GM20431 (cell line): Measurements from ENCODE around the gene ANKS1B.

Experiments
- in situ Hi-C: fragments of 300-500 bp; cut with MseI, MboI; formaldehyde crosslinking; loops from one replicate; pipeline ENCODE4 v1.15.0; 2020; ENCODE audit warnings: low sequenced_read_pairs; ENCODE audit not compliant: unreplicated experiment

ANKS1B gene

DNA sequence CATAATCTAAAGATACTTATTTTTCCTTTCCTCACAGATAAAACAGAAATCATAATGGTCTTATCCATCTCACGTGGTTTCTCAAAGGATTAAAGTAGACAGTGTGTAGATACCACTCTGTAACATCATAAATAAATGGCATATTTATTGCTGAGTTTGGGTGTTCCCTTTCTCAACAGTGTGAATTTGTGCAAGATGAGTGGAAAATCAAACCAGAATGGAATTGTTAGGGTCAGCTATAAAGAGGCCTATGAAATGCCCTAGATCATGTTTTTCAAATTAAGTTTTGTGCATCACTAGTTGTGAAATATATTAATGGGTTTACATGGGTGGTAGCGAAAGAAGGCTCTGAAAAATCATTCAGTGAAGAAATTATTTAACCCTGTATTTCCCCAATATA lies 553.5 kb downstream of the ANKS1B start:
- in situ Hi-C loops: no loop called here

DNA sequence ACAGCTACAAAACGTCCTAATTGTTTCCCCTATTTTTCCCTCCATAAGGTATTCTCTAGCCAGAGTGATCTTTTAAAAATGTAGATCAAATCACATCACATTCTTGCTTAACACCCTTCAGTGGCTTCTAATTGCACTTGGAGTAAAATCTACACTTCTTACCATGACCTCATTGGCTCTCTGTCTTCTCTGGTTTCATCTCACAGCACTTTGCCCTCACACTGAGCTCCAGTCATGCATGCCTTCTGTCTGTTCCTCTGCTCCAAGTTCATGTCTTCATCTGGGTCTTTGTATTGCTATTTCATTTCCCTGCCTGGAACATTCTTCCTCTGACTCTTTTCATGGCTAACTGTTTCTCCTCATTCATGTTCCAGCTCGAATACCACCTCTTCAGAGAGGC lies 557.6 kb downstream of the ANKS1B start:
- in situ Hi-C loops: no loop called here

DNA sequence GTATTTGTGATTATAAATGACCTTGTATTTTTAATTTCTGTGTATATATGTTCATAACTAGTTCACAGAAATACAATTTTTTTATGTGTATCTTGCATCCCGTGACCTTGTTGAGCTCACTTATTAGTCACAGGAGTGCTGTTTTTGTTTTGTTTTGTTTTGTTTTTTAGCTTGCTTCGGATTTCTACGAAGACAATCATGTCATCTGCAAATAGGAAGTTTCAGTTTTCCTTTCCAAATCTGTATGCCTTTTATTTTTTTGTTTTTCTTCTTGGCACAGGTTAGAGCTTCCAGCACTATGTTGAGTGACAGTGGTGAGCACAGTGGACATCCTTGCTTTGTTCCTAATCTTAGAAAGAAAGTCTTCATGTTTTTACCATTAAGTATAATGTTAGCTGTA lies 566.4 kb downstream of the ANKS1B start:
- in situ Hi-C loops: no loop called here

DNA sequence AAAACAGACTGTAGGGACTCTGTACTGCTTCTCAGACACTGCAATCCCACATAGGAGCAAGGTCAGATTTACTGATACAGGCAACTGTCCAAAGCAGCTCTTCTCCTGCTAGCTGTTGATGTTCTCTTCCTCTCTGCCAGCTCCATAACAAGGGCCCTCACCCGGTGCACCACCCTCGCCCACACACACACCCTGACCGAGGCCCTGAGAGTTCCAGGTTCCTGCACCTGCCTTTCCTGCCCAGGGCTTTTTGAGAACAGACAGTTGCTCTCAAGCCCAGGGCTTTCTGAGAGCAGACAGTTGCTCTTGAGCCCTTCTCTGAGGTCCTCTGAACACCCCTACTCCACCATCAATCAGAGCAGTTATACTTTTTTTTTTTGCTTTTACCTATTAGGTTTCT lies 571.0 kb downstream of the ANKS1B start:
- in situ Hi-C loops: no loop called here

DNA sequence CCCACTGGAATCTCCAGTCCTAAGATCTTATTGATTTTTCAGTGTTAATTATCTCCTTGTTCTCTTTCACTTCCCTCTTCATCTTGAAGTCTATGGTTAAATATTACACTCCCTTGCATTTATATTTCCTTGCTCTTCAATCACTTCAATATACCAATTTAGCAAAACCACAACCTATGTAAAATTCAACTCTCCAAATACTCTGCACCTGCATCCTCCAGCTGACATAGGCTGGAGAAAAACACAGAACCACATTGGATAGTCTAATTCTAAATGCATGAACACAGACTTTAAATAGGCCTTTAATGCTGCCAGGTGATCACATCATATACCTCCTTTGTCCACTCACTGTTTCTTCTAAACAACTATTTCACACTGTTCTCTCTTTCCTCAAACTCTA lies 591.0 kb downstream of the ANKS1B start:
- in situ Hi-C loops: loop anchor here (25.0 kb wide), 1 partner anchor 219 kb away; no protein-coding TSS in a partner anchor

DNA sequence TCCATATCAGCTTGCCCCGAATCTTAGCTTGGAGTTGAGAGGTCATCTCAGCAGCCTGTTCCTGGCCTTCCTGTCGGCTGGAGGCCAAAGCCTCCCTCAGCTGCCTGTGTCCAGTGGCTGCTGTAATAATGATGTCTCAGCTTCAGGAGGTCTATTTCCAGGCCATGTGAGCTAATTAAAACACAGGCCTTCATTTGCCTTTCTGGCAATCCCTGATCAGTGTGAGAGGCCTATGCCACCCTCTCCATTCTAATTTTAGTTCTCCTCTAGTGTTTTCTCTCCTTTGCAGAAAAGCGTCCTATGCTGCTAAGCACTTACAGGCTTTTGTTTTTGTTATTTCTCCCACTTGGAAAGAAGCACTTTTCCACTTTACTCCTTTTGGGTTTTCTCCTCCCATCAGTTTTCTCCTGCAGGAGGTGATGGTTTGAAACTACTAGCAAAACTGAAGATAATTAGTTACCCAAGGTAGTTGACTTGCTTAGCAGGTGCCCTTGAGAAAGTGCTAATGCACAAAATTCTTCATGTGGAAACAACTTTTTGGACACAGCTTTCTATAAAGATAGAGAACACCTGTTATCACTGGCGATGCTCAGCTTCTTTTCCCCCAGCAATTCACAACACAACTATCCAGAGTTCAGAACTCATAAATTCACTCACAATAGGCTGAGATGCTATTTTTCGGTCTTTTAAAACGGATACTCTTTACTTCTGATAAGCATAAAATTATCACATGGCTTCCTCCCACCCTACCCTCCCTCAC lies 592.5 kb downstream of the ANKS1B start:
- in situ Hi-C loops: loop anchor here (25.0 kb wide), 1 partner anchor 220 kb away; no protein-coding TSS in a partner anchor

DNA sequence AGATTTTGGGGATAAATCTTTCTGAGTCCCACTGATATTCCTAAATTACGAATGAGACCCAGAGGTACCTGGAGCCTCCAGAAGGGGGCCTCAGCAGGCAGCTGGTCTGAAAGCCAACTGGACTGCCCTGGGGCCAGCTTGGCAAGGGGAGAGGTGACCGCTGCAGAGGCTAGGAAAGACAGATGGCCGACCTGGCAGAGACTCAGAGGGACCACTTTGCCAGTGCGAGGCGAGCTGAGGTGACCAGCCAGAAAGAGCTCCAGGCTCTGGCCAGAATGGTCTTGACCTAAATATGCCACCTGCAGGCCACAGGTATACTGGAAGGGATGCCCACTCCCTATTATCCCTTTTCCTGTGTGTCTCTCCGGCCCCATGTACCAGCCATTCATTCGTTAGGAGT lies 594.0 kb downstream of the ANKS1B start:
- in situ Hi-C loops: loop anchor here (25.0 kb wide), 1 partner anchor 222 kb away; no protein-coding TSS in a partner anchor

DNA sequence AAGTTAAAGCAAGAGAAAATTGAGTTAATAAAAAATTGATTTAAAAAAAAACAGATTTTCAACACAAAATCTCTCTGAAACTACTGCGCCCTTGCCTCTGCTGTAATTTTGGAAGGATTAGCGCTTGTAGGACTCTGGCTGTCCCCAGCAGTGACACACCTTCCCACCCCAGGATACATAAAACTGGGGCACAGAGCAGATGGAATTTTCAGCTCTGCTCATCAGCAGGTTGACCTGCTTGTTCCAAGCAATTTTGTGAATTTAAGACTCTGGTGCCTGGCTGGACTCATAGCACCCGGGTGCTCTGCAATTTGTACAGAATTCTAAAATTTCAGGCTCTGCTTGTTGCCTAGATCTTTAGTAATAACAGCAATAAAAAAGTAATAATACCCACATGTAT lies 595.0 kb downstream of the ANKS1B start:
- in situ Hi-C loops: loop anchor here (25.0 kb wide), 1 partner anchor 223 kb away; no protein-coding TSS in a partner anchor

DNA sequence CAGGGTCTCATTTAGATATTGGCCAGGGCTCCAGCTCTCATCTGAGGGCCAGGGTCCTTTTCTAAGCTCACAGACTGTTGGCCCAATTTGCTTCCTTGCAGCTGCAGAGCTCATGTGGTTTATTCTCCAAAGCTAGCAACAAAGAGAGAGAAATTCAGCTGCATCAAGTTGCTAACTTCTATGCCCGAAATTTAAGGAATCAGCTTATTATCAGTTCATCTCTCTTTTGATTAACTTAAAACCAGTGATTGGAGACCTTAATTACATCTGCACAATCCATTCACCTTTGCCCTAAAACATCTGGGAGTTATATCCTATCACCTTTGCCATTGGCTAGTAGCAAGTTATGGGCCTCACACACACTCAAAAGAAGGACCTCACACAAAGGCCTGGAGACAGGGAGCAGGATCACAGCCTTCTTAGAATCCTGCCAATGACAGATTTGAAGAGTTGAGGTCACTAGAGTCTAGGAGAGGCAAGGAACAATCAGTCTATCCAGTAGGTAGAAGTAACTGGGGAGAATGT lies 596.0 kb downstream of the ANKS1B start:
- in situ Hi-C loops: loop anchor here (25.0 kb wide), 1 partner anchor 224 kb away; no protein-coding TSS in a partner anchor

DNA sequence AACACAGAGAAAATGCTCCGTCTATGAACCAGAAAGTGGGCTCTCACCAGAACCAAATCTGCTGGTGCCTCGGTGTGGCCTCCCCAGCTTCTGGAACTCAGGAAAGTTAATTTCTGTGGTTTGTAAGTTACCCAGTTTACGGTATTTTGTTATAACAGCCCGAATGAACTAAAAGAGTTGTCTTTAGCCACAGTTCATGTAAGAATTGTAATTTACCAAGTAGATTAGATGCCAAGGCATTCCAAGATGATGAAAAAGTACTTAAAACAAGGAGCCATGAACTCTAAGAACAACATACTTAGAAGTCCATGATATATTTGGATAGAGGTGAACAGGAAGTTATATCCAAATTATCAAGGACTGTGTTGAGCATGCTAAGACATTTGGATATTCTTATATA lies 597.1 kb downstream of the ANKS1B start:
- in situ Hi-C loops: loop anchor here (25.0 kb wide), 1 partner anchor 225 kb away; no protein-coding TSS in a partner anchor

DNA sequence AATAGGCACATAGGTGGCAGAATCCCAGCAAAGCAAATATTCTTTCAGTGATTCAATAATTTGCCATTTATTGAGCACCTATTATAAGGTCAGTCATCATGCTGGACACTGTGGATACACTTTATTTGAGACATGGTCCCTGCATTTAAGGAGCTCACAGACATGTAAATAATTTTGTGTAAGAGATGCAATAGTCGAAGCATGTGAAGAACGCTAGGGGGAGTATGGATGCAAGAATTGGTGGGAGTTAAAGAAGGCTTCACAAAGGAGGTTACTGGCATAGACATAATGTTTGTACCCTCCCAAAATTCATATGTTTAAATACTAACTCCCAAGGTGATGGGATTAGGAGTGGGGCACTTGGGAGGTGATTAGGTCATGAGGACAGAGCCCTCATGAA lies 597.8 kb downstream of the ANKS1B start:
- in situ Hi-C loops: loop anchor here (25.0 kb wide), 1 partner anchor 225 kb away; no protein-coding TSS in a partner anchor

DNA sequence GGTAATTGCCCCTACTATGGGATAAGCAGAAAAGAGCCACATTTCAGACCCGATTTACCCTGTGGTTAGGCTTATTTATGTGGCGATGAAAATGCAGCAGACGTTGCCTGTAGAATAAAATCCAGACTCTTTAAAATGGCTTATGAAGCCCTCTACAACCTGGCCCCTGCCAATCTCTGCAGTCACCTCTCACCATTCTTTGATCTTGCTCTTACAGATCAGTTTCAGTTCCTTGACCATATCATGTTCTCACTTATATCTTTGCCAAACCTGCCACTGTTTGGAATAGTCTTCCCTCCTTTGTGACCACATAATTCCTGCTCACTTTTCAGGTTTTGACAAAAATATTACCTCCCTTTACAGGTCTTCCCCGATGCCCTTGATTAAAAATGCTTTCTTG lies 601.5 kb downstream of the ANKS1B start:
- in situ Hi-C loops: loop anchor here (25.0 kb wide), 1 partner anchor 229 kb away; no protein-coding TSS in a partner anchor

DNA sequence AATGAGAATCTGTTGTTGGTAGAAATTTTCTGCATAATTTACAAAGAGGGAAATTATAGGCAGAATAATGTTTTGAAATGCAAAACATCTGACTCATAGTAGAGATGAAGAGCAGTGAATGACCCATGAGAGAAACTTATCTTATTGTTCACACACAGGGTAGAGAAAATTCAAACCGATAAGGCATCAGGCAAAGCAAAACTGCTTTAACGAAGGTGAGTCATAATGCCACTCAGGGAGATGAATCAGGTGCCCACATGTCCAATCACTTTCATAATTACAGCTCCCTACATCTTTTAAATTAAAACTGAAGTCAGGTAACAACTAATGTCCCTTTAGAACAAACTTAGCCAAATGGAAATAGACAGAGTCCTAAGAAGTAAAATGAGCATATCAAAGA lies 602.7 kb downstream of the ANKS1B start:
- in situ Hi-C loops: loop anchor here (25.0 kb wide), 1 partner anchor 230 kb away; no protein-coding TSS in a partner anchor

DNA sequence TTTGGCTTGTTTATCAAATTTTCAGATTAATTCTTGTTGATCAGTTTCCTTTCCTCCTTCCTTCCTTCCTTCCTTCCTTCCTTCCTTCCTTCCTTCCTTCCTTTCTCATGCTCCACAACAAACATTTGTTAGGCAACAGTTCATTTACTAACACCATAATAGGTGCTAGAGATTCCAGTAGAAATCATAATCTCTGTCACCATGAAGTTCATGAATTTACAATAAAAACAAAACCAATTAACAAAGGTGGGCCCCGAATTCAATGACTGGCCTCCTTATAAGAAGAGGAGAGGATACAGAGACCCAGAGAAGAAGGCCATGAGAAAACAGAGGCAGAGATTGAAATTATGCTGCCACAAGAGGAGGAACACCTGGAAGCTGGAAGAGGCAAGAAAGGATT lies 604.0 kb downstream of the ANKS1B start:
- in situ Hi-C loops: loop anchor here (25.0 kb wide), 1 partner anchor 232 kb away; no protein-coding TSS in a partner anchor

DNA sequence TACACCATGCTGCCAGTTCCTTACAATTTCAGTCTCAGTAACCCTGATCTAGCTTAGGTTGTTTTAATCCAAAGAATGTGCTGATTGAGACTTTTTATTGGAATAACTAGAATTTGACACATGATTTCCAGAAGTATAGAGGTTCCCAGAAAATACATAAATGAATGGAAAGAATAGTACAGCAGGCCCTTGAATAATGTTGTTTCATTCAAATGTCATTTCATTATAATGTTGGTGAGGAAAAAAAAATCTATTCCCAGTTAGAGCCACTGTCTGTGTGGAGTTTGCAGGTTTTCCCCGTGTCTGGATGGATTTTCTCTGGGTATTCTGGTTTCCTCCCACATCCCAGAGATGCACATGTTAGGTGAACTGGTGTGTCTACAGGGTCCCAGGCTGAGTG lies 610.7 kb downstream of the ANKS1B start:
- in situ Hi-C loops: no loop called here

DNA sequence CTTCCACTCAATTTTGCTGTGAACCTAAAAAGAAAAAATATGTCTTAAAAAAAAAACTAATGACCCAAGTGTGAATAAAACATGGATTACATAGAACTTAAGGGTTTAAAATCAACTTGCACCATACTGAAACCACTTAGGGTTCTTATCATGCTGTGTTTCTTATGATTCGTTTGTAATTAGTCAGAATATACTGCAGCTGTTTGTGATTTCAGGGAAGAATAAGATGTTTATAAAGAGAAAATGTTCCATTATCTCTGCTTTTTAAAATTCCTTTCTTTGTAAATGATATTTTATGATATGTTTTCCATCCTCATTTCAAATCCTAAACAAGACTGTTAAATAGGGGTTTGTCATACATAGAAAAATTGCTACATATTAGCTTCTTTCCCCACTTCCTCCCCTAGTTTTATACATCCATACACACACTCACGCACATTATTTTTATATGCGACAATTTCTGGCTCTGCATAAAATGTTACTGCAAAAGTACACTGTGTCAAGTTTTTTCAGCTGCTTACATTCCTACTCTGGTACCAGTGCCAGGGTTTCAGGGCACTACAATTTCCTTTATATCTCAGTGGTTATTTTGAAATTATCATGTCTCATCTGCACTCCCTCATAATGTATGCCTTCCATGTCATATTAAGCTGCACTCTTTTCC lies 612.3 kb downstream of the ANKS1B start:
- in situ Hi-C loops: no loop called here

DNA sequence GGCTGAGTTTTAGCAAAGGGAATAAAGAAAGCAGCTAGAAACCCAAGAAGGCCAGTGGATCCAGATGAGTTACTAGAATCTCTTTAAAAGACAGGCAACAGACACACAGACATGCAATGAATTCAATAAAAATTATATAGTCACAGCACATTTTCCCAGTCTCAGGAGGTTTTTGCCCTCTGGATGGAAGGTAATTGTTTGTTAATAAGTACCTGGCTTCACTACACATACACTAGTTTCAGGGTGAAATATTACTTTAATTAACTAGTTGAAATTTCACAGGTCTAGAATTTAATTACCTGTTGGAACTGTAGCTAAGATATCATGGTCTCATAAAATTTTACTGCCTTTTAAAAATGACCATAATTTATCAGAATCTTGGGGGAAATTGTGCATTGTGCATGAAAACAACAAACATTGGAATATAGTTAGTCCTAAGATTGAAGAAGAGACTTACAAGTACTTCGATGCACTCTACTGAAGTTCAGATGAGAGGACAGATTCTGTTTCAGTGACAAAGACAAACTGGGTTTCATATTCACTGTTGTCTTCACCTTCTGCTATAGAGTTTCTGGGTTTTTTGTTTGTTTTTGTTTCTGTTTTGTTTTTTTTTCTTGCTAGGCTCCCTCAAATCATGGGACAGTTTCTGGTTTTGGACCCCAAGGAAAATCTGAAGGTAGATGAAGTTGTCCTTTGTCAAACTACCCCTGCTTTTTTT lies 614.2 kb downstream of the ANKS1B start:
- in situ Hi-C loops: no loop called here

DNA sequence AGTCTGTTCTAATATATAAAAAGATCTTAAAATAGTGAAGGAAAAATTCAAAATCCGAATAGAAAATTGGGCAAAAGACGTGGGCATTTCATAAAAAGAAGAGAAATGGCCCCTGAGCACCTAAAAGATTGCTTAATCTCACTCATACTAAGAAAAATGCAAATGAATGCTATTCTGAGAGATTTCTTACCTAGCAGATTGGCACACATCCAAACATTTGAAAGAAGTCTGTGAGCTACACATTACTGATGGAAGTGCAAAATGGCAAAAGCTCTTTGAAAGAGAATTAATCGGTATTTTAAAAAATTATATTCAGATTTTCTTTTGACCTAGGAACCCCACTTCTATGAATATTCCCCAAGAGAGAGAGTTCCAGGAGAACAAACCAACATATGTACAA lies 617.6 kb downstream of the ANKS1B start:
- in situ Hi-C loops: no loop called here

DNA sequence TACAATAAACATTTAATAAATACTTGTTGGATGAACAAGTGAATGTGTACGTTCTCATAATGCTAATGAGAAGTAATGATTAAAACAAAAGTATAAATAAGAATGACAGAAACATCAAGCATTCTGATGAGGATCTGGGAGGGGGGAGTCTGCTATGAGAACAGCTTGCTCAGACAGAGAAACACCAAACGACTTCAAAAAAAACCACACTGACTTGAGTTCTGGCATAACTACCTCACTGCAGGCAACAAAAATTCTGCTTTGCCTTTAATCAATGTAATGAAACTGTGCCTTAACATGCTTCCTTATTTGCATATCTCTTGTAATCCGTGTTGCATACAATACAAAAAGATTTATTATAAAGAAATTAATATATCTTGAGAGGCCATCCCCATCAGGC lies 632.5 kb downstream of the ANKS1B start:
- in situ Hi-C loops: no loop called here

DNA sequence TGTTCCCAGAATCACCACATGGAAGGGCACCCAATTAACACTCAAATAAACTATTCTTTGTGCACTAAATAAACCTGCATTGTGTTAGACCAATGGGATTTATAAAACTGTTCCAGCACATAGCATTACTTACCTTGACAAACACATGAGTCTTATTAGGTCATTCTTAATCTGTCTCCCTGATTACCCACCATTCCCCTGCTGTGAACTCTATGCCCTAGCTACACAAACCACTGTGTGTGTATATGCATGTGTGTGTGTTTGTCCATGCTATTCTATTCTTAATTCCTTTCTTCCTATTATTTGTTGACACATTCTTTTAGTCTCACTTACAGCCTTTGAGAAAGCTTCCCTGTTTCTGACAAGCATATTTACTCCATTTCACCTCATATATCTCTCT lies 640.8 kb downstream of the ANKS1B start:
- in situ Hi-C loops: no loop called here
